GM21381 (cell line): ENCODE data around the gene TMEM184A.
"Not testable (repeated sequence)": the region's sequence is repeated elsewhere in the genome, so short reads cannot be mapped to it uniquely, and the experiment has no call there.

Source experiments
- ATAC-seq: cut with Tn5 transposase; IDR thresholded peaks from one replicate; pipeline ENCODE4 v1.9.1; 2021; ENCODE audit warnings: mild to moderate bottlenecking, moderate library complexity; ENCODE audit not compliant: unreplicated experiment

Gene TMEM184A

DNA sequence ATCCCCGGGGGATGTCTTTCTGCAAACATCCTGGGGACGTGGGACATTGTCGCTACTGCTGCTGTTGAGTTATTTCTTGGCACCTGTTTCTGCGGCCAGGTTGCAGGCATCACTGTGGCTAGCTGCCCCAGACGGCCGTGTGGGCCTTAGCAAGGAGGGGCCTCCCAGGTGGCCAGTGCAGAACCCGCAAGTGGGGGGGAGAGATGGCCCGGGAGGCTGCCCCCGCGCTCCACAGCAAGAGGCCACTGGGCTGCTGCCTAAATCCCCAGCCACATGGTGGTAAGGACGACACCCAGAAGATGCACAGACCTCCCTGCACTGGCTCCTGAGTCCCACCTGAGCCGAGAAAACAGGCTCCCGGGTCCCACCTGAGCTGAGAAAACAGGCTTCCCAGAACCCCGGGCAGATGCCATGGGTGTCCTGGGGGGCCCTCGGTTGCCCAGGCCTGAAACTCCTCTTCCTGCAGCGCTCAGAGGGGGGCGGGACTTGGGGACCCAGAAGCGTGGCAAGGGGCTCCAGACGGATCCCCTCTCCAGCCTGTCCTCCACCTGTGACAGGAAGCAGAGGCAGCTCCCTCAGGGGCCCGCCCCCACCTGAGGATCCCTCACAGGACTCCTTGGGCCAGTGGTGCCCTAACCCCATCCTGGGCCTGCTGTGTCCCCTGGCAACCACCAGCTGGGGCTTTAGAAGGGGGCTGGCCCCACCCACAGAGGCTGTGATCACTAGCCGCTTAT, 26.5 kb downstream of the TMEM184A start:
- no peak for ATAC-seq

- no peak for ATAC-seq
Measured at GRCh38 chr7:1526271-1526754, 29.7 kb downstream of the TMEM184A start.

DNA sequence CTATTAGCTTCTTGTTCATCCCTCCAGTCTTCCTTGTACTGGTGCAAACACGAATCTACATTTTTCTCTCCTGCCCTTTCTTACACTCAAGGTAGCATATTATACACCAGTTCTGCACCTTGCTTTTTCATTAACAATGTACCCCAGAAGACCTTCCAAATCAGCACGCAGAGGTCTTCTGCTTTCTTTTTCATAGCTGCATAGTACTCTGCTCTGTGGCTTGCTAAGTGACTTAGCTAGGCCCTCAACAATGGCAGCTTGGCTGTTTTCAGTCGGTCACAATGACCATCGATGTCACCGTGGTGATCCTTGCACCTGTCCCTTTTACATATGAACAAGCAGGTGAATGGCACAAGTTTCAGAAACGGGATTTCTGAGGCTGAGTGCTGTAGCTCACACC, 30.6 kb downstream of the TMEM184A start:
- no peak for ATAC-seq

GRCh38 chr7:1523844-1524243, 32.2 kb downstream of the TMEM184A start:
- ATAC-seq: no peak

GRCh38 chr7:1523208-1523607, 32.8 kb downstream of the TMEM184A start:
- no peak for ATAC-seq

DNA sequence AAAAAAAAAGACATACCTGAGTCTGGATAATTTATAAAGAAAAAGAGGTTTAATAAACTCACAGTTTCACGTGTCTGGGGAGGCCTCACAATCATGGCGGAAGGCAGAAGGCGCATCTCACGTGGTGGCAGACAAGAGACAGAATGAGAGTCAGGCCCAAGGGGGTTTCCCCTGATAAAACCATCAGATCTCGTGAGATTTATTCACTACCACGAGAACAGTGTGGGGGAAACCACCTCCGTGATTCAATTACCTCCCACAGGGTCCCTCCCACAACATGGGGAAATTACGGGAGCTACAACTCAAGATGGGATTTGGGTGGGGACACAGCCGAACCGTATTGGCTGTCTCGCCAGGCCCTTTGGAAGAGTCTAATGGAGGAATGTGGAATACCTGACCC, 34.5 kb downstream of the TMEM184A start:
- no peak for ATAC-seq

- ATAC-seq: no peak
Measured at GRCh38 chr7:1520539-1521234, 35.3 kb downstream of the TMEM184A start.

DNA sequence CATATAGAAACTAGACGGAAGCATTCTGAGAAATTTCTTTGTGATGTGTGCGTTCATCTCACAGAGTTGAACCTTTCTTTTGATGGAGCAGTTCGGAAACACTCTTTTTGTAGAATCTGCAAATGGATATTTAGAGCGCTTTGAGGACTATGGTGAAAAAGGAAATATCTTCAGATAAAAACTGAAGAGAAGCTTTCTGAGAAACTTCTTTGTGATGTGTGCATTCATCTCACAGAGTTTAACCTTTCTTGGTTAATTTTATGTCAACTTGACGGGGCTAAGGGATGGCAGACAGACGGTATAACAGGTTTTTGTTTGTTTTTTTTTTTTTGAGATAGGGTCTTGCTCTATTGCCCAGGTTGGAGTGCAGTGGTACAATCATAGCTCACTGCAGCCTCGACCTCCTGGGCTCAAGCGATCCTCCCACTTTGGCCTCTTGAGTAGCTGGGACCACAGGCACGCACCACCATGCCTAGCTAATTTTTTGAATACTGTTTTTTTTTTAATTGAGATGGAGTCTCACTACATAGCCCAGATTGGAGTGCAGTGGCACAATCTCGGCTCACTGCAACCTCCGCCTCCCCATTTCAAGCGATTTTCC, 36.6 kb downstream of the TMEM184A start:
- not testable (repeated sequence) for ATAC-seq

GRCh38 chr7:1516586-1517251, 39.3 kb downstream of the TMEM184A start:
- ATAC-seq: no peak

DNA sequence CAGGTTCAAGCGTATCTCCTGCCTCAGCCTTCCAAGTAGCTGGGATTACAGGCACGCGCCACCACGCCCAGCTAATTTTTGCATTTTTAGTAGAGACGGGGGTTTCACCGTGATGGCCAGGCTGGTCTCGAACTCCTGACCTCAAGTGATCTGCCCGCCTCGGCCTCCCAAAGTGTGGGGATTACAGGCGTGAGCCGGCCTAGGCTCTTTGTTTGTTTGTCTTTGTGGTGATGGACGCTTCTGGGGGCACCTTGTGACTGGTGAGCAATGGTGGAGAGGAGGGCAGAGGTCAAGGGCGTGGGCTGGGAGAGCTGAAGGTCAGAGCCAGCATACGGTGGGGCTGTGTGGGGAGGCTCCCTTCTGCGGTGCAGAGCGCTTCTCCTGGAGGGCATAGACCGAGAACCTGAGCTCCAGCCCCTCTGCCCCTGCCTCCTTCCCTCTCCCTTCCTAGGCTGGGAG, 40.5 kb downstream of the TMEM184A start:
- not testable (repeated sequence) for ATAC-seq

- ATAC-seq: no peak
Measured at GRCh38 chr7:1514995-1515401, 41.0 kb downstream of the TMEM184A start.

GRCh38 chr7:1514407-1514806, 41.6 kb downstream of the TMEM184A start:
- ATAC-seq: no peak

DNA sequence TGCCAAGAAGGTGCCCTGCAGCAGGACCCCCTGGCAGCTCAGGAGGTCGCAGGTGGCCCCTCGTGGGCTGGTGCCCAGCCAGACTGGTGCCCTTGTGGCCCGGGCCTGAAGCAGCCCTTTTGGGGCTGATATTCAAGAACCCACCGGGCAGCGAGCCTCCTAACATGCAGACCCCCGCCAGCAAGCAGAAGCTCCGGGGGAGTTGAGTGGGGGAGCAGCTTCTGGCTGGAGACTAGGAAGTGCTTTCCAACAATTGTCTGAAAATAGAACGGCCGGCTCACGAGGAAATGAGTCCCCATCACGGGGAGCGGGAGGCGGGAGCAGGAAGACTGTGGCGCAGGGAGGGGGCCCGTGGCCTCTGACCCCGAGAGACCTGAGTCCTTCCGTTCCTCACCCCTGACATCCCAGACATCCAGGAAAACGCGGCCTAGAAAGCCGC, 42.3 kb downstream of the TMEM184A start:
- no peak for ATAC-seq

- ATAC-seq: peak; percentile 55
Measured at GRCh38 chr7:1512781-1513656, 43.0 kb downstream of the TMEM184A start.

DNA sequence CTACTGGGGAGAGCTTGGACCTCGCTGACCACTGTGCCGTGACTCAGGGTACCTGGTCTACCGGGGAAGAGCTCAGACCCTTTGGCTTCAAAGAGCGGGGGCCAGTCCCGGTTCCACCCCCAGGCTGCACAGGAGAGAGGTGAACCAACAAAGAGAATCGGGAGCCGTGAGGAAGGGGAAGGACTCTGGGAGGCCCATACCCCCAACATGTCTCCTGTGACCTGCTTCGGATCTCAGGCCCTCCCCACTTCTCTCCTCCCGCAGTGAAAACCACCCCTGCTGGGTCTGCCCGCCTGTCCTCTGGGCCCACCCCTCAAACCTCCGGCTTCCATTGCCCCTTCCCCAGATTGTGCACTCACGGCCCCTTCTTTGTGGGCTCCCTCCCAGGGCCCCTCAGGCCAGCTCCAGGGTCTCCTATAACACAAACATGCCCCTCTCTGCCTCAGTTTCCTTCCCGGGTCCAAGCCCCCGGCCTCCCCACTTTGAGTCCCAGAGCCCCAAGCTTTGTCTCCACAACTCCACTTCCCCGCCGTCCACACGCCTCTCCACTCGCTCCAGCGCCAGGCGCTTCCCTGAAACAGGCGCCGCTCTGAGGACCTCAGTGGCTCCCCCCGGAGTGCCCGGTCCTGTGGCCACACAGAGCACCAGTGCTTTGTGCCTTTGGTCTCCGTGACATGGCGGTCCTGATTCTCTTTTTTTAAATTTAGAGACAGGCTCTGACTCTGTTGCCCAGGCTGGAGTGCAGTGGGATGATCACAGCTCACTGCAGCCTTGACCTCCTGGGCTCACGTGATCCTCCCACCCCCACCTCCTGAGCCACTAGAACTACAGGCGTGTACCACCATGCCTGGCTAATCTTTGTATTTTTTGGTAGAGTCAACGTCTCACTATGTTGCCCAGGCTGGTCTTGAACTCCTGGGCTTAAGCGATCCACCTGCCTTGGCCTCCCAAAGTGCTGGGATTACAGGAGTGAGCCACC, 44.3 kb downstream of the TMEM184A start:
- no peak for ATAC-seq

- no peak for ATAC-seq
Measured at GRCh38 chr7:1510780-1511154, 45.2 kb downstream of the TMEM184A start.

GRCh38 chr7:1509226-1509625, 46.8 kb downstream of the TMEM184A start:
- no peak for ATAC-seq

DNA sequence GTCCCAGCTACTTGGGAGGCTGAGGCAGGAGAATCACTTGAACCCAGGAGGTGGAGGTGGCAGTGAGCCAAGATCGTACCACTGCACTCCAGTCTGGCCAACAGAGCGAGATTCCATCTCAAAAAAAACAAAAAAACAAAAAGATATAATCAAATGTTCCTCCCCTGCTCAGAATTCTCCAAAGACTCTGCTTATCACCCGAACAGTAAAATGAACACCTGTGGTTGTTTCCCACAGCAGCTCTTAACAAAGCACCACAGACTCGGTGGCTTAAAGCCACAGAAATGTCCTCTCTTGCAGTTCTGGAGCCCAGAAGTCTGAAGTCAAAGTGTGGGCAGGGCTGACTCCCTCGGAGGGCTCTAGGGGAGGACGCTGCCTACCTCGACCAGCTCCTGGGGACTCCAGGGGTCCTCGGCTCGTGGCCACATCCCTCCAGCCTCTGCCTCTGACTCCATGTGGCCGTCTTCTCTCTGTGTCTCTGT, 47.7 kb downstream of the TMEM184A start:
- ATAC-seq: no peak
